Trophoblast cell (in vitro differentiated cells and primary cell): ENCODE measurements around the gene BTBD17. TPM values are rescaled to one million over a fixed set of nuclear protein-coding genes. Genes with fewer than 3 reads are reported as not detected.

Source experiments
- DNase-seq, 2 donors: peaks; one replicate each; pipeline ENCODE4 v3.0.0-alpha.2; 2016
- H2AFZ ChIP-seq: 2 replicates; pipeline ENCODE4 v1.6.1; 2013; ENCODE audit warnings: low read length, moderate library complexity, mild to moderate bottlenecking; ENCODE audit not compliant: insufficient read depth, poor library complexity
- H2AK5ac ChIP-seq: 2 replicates; pipeline ENCODE4 v1.6.1; 2013; ENCODE audit warnings: mild to moderate bottlenecking, low read length
- H2BK120ac ChIP-seq: 2 replicates; pipeline ENCODE4 v1.6.1; 2013; ENCODE audit warnings: low read length, mild to moderate bottlenecking, moderate library complexity; ENCODE audit not compliant: insufficient read depth, poor library complexity
- H2BK12ac ChIP-seq: 2 replicates; pipeline ENCODE4 v1.6.1; 2013; ENCODE audit warnings: mild to moderate bottlenecking, low read length, moderate library complexity
- H2BK5ac ChIP-seq: 2 replicates; pipeline ENCODE4 v1.6.1; 2013; ENCODE audit warnings: low read length, low read depth, moderate library complexity, mild to moderate bottlenecking; ENCODE audit not compliant: poor library complexity
- H3K14ac ChIP-seq: 2 replicates; pipeline ENCODE4 v1.6.1; 2013; ENCODE audit warnings: mild to moderate bottlenecking, low read length
- H3K18ac ChIP-seq: 2 replicates; pipeline ENCODE4 v1.6.1; 2013; ENCODE audit warnings: mild to moderate bottlenecking, low read length
- H3K23ac ChIP-seq: 2 replicates; pipeline ENCODE4 v1.6.1; 2013; ENCODE audit warnings: low read length
- H3K27ac ChIP-seq: 2 replicates; pipeline ENCODE4 v1.5.1; 2013; ENCODE audit warnings: low read depth, mild to moderate bottlenecking, inconsistent platforms, low read length, moderate library complexity
- H3K27me3 ChIP-seq: 2 replicates; pipeline ENCODE4 v1.6.1; 2013; ENCODE audit warnings: inconsistent platforms, mild to moderate bottlenecking, low read length, moderate library complexity; ENCODE audit not compliant: insufficient read depth
- H3K36me3 ChIP-seq, 2 experiments: 1 replicate in 1 of 2; 2 replicates in 1 of 2; pipeline ENCODE4 v1.6.1; 2013; ENCODE audit warnings: low read length in 2 of 2, mild to moderate bottlenecking in 2 of 2, moderate library complexity in 1 of 2; ENCODE audit not compliant: insufficient read depth in 2 of 2, control insufficient read depth in 1 of 2
- H3K4ac ChIP-seq: 2 replicates; pipeline ENCODE4 v1.6.1; 2013; ENCODE audit warnings: low read depth, mild to moderate bottlenecking, low read length, moderate library complexity
- H3K4me1 ChIP-seq, 2 experiments: 1 replicate in 1 of 2; 2 replicates in 1 of 2; pipeline ENCODE4 v1.6.1; 2013; ENCODE audit warnings: low read length in 2 of 2, mild to moderate bottlenecking in 2 of 2, moderate library complexity in 1 of 2; ENCODE audit not compliant: insufficient read depth in 2 of 2, control insufficient read depth in 1 of 2
- H3K4me2 ChIP-seq: 2 replicates; pipeline ENCODE4 v1.6.1; 2013; ENCODE audit warnings: inconsistent platforms, mild to moderate bottlenecking, low read length, moderate library complexity
- H3K4me3 ChIP-seq: 2 replicates; pipeline ENCODE4 v1.5.1; 2013; ENCODE audit warnings: mild to moderate bottlenecking, low read depth, low read length, inconsistent platforms
- H3K79me1 ChIP-seq: one replicate; pipeline ENCODE4 v1.6.1; 2013; ENCODE audit warnings: low read length
- H3K79me2 ChIP-seq: 2 replicates; pipeline ENCODE4 v1.6.1; 2013; ENCODE audit warnings: low read length, mild to moderate bottlenecking; ENCODE audit not compliant: control insufficient read depth, insufficient read depth, poor library complexity
- H3K9ac ChIP-seq: 2 replicates; pipeline ENCODE4 v1.6.1; 2013; ENCODE audit warnings: mild to moderate bottlenecking, low read length
- H3K9me3 ChIP-seq: 2 replicates; pipeline ENCODE4 v1.6.1; 2013; ENCODE audit warnings: low read depth, mild to moderate bottlenecking, control low read depth, inconsistent platforms, low read length; ENCODE audit not compliant: insufficient read depth
- H4K12ac ChIP-seq: 2 replicates; pipeline ENCODE4 v1.6.1; 2013; ENCODE audit warnings: low read depth, mild to moderate bottlenecking, low read length, moderate library complexity
- H4K8ac ChIP-seq: 2 replicates; pipeline ENCODE4 v1.6.1; 2013; ENCODE audit warnings: low read depth, mild to moderate bottlenecking, low read length, moderate library complexity
- H4K91ac ChIP-seq: one replicate; pipeline ENCODE4 v1.6.1; 2013; ENCODE audit warnings: low read depth, mild to moderate bottlenecking, low read length, moderate library complexity
- WGBS: extraction: QIAGEN DNeasy Blood & Tissue Kit; methylation state at CpG from one replicate; pipeline ENCODE4 v1.1.7; 2013; ENCODE audit warnings: missing lambda C conversion rate; ENCODE audit not compliant: insufficient read length, insufficient coverage; ENCODE audit errors: extremely low coverage; 5-methylcytosine and 5-hydroxymethylcytosine counted together
- polyA plus RNA-seq: library from polyadenylated mRNA; stranded (reverse); fragments of 200-250 nt; gene quantifications from 2 replicates; pipeline ENCODE4 v1.2.3, GENCODE V29; 2013

Gene BTBD17, protein sequence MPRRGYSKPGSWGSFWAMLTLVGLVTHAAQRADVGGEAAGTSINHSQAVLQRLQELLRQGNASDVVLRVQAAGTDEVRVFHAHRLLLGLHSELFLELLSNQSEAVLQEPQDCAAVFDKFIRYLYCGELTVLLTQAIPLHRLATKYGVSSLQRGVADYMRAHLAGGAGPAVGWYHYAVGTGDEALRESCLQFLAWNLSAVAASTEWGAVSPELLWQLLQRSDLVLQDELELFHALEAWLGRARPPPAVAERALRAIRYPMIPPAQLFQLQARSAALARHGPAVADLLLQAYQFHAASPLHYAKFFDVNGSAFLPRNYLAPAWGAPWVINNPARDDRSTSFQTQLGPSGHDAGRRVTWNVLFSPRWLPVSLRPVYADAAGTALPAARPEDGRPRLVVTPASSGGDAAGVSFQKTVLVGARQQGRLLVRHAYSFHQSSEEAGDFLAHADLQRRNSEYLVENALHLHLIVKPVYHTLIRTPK
- polyA plus RNA-seq: not detected in 2 replicates

DNA sequence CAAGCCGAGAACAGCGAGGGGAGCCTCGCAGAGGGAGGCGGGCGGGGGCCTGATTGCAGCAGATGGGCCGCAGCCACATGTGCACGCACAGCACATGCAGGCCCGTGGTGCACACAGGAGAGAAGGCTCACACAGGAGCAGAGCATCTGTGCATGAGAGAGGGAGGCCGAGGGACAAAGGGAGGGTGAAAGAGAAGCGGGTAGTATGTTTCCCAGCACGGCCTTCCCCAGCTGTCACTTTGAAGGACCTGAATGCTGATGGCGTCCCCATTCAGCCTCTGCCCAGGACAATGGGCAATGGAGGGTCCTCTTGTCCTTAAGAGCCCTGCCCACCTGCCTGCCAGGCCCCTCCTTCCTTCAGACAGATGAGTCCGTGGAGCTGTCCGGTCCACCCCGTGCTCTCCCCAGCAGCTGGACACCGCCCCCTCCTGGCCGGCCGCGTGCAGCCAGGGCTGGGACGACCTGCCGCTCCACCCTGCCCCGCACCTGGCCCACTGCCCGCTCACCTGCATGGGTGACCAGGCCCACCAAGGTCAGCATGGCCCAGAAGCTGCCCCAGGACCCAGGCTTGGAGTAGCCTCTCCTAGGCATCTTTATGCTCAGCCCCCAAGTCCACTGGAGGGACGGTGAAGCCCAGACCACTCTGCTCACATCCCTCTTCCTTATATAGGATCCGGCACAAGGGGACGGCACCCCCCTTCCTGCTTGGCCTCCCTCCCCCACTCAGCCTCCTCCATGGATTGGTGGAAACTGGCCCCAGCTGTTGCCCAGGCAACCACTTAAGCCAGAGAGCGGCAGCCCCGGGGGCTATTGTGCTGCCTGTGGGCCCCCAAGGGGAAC lies at the start of gene BTBD17:
BTBD17 (minus strand) TSS at position 639 of the 839 bp plus-strand sequence; CDS start at position 590, 49 bp downstream.
- no CpG with 5 or more reads among the region's 28 CpGs for WGBS
- H3K4me1 ChIP-seq: no peaks in the 10 kb centered on the region
- DNase-seq: peak in 1 of 2 donors; percentile 22

DNA sequence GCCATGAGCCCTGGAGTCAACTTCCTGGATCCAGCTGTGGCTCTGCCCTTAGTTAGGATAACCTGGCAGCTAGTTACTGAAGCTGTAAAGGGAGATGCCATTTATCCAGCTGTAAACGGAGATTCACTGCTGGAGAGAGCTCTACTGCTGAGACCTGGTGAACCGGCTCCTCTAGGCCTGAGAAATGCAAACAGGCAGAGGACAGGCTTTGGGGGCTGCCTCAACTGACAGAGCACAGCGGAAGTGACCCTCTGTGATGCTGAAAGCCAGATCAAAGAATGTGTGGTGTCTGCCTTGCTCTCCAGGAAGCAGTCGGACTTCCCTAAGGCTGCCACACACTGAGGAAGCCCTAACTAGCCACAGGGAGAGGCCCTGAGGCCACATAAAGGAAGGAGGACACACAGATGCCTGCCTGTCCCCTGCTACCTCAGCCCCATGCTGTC lies 48.4 kb upstream of the BTBD17 start:
- H3K4me1 ChIP-seq: peaks cover 1 to 4% of the 10 kb centered on the region in 2 experiments
- H4K12ac ChIP-seq: no peak overlapping the region
- H3K4me3 ChIP-seq: no peak overlapping the region
- H3K36me3 ChIP-seq: no peaks in the 10 kb centered on the region
- no CpG with 5 or more reads among the region's 4 CpGs for WGBS
- no peak for DNase-seq
- no peak overlapping the region for H3K4me2 ChIP-seq
- no peak overlapping the region for H2BK12ac ChIP-seq
- no peaks in the 10 kb centered on the region for H3K27me3 ChIP-seq
- no peaks in the 10 kb centered on the region for H3K9me3 ChIP-seq
- H3K14ac ChIP-seq: no peak overlapping the region
- H3K79me1 ChIP-seq: no peaks in the 10 kb centered on the region
- no peak overlapping the region for H4K91ac ChIP-seq
- no peak overlapping the region for H2AK5ac ChIP-seq
- no peak overlapping the region for H2BK120ac ChIP-seq
- H3K27ac ChIP-seq: no peak overlapping the region
- no peak overlapping the region for H4K8ac ChIP-seq
- no peaks in the 10 kb centered on the region for H3K79me2 ChIP-seq
- H3K9ac ChIP-seq: no peak overlapping the region
- no peak overlapping the region for H2BK5ac ChIP-seq
- H3K18ac ChIP-seq: no peak overlapping the region
- no peak overlapping the region for H3K4ac ChIP-seq
- no peak overlapping the region for H2AFZ ChIP-seq
- H3K23ac ChIP-seq: no peak overlapping the region

More for the DNA sequence above, at the start of gene BTBD17:
- no peak within 1 kb of the TSS for H2AK5ac ChIP-seq
- H3K4me3 ChIP-seq: no peak within 1 kb of the TSS
- H3K27me3 ChIP-seq: no peaks in the 10 kb centered on the region
- H2BK120ac ChIP-seq: no peak within 1 kb of the TSS
- H2BK12ac ChIP-seq: no peak within 1 kb of the TSS
- H3K27ac ChIP-seq: no peak within 1 kb of the TSS
- no peak within 1 kb of the TSS for H2BK5ac ChIP-seq
- no peak within 1 kb of the TSS for H4K12ac ChIP-seq
- H3K4me2 ChIP-seq: no peak within 1 kb of the TSS
- H3K23ac ChIP-seq: no peak within 1 kb of the TSS
- H3K79me2 ChIP-seq: no peaks in the 10 kb centered on the region
- H3K4ac ChIP-seq: no peak within 1 kb of the TSS
- H2AFZ ChIP-seq: no peak within 1 kb of the TSS
- no peak within 1 kb of the TSS for H4K8ac ChIP-seq
- no peak within 1 kb of the TSS for H3K18ac ChIP-seq
- peaks cover 2% of the 10 kb centered on the region for H3K9me3 ChIP-seq
- no peaks in the 10 kb centered on the region for H3K36me3 ChIP-seq
- H3K79me1 ChIP-seq: no peaks in the 10 kb centered on the region
- no peak within 1 kb of the TSS for H3K14ac ChIP-seq
- H4K91ac ChIP-seq: no peak within 1 kb of the TSS
- H3K9ac ChIP-seq: no peak within 1 kb of the TSS

DNA sequence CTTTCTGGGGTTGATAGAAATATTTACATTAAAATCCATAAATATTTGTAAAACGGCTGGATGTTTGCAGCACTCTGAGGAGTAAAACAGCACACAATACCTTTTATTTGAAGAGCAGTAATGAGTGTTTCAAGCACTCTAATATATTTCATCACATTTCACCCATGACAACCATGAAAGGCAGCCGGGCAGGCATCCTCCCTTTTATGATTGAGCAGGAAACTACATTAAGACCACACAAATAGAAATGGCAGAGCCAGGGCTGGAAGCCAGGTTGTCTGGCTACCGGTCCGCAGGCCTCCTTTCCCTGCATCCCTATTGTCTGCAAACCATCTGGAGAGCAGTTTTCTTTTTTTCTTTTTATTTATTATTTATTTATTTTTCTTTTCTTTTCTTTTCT lies 47.1 kb upstream of the BTBD17 start:
- no peaks in the 10 kb centered on the region for H3K36me3 ChIP-seq
- H4K8ac ChIP-seq: no peak overlapping the region
- H3K4me1 ChIP-seq: peaks cover 12 to 13% of the 10 kb centered on the region in 2 experiments
- H3K9me3 ChIP-seq: no peaks in the 10 kb centered on the region
- WGBS: no CpG with 5 or more reads among the region's 4 CpGs
- H3K4me3 ChIP-seq: no peak overlapping the region
- H2AK5ac ChIP-seq: no peak overlapping the region
- no peak overlapping the region for H3K14ac ChIP-seq
- H3K9ac ChIP-seq: no peak overlapping the region
- H3K79me2 ChIP-seq: no peaks in the 10 kb centered on the region
- H3K27ac ChIP-seq: no peak overlapping the region
- no peak overlapping the region for H3K18ac ChIP-seq
- H2BK120ac ChIP-seq: no peak overlapping the region
- H3K4ac ChIP-seq: no peak overlapping the region
- no peak overlapping the region for H3K4me2 ChIP-seq
- H3K79me1 ChIP-seq: peaks cover 2% of the 10 kb centered on the region
- no peak overlapping the region for H2AFZ ChIP-seq
- DNase-seq: no peak
- H2BK5ac ChIP-seq: no peak overlapping the region
- no peaks in the 10 kb centered on the region for H3K27me3 ChIP-seq
- no peak overlapping the region for H2BK12ac ChIP-seq
- no peak overlapping the region for H4K12ac ChIP-seq
- no peak overlapping the region for H4K91ac ChIP-seq
- H3K23ac ChIP-seq: no peak overlapping the region

DNA sequence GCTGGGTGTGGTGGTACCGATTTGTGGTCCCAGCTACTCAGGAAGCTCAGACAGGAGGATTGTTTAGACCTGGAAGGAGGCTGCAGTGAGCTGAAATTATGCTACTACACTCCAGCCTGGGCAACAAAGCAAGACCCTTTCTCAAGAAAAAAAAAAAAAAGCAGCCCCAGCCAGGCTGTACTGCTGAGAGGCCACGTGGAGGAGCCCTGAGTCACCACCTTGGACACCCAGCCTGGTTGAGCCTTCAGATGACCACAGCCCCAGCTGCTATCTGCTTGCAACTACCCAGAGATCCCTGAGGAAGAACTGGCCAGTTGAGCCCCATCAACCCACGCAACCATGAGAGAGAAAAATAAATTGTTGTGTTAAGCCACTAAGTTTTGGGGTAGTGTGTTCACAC lies 46.6 kb upstream of the BTBD17 start:
- no peak overlapping the region for H2BK120ac ChIP-seq
- no peak overlapping the region for H4K91ac ChIP-seq
- no peak overlapping the region for H3K4me2 ChIP-seq
- no CpG with 5 or more reads among the region's 3 CpGs for WGBS
- H3K9ac ChIP-seq: no peak overlapping the region
- no peak overlapping the region for H4K8ac ChIP-seq
- H3K79me2 ChIP-seq: no peaks in the 10 kb centered on the region
- no peaks in the 10 kb centered on the region for H3K9me3 ChIP-seq
- H2BK5ac ChIP-seq: no peak overlapping the region
- no peak overlapping the region for H2AFZ ChIP-seq
- H2BK12ac ChIP-seq: no peak overlapping the region
- no peak overlapping the region for H4K12ac ChIP-seq
- H3K4me1 ChIP-seq: peaks cover 13 to 15% of the 10 kb centered on the region in 2 experiments
- H3K23ac ChIP-seq: no peak overlapping the region
- H3K4me3 ChIP-seq: no peak overlapping the region
- H3K79me1 ChIP-seq: peaks cover 2% of the 10 kb centered on the region
- H3K14ac ChIP-seq: no peak overlapping the region
- no peaks in the 10 kb centered on the region for H3K27me3 ChIP-seq
- H3K4ac ChIP-seq: no peak overlapping the region
- H3K36me3 ChIP-seq: no peaks in the 10 kb centered on the region
- DNase-seq: peak in 1 of 2 donors; percentile 7
- no peak overlapping the region for H3K27ac ChIP-seq
- no peak overlapping the region for H2AK5ac ChIP-seq
- H3K18ac ChIP-seq: no peak overlapping the region
